GM10266 (cell line): ENCODE data around the gene COL21A1.
"Not testable (repeated sequence)": the region's sequence is repeated elsewhere in the genome, so short reads cannot be mapped to it uniquely, and the experiment has no call there.

Experiments
- DNase-seq: peaks from one replicate; pipeline ENCODE4 v3.0.0; 2012; ENCODE audit errors: extremely low spot score
- CTCF ChIP-seq: IDR thresholded peaks from 2 replicates; pipeline ENCODE4 v1.5.1; 2012; ENCODE audit warnings: mild to moderate bottlenecking, low read depth; ENCODE audit not compliant: control insufficient read depth, insufficient read depth; ENCODE audit errors: missing control alignments

Gene COL21A1

GRCh38 chr6:56263596-56264315 lies 16.4 kb upstream of the COL21A1 start:
- no peak for DNase-seq
- TF ChIP-seq CTCF = no peak

GRCh38 chr6:56260593-56260992 lies 13.2 kb upstream of the COL21A1 start:
- not testable (repeated sequence) for DNase-seq

GRCh38 chr6:56259234-56260077 lies 12.1 kb upstream of the COL21A1 start:
- TF ChIP-seq CTCF = no peak
- DNase-seq = no peak

GRCh38 chr6:56255349-56255748 lies 8.0 kb upstream of the COL21A1 start:
- TF ChIP-seq CTCF = no peak

GRCh38 chr6:56250266-56250665 lies 2.9 kb upstream of the COL21A1 start:
- no peak for DNase-seq
- no peak for TF ChIP-seq CTCF

More at GRCh38 chr6:56255349-56255748, 8.0 kb upstream of the COL21A1 start:
- DNase-seq = no peak

GRCh38 chr6:56247654-56248122 lies 308 bp upstream of the COL21A1 start:
- DNase-seq = no peak
- no peak for TF ChIP-seq CTCF

GRCh38 chr6:56246541-56246880 lies 869 bp downstream of the COL21A1 start:
- DNase-seq = no peak
- no peak for TF ChIP-seq CTCF
